ENCODE data around the gene CD27. TPM values are rescaled to one million over a fixed set of nuclear protein-coding genes. Genes with fewer than 3 reads are reported as not detected.

CD27 gene
- total and polyA plus RNA-seq, 2 of the 8 experiments (the other 6 are each of a cell fraction or from before 2014, with no cell fraction given) = 0.28 to 0.39 TPM

- no peaks in the 10 kb centered on the region for H3K79me1 ChIP-seq (ENCODE audit: low read depth, low read length)
- H3K56ac ChIP-seq (replicated peaks; ENCODE audit: insufficient read length, low read depth, low read length) = no peak overlapping the region
- no peak overlapping the region for H3K14ac ChIP-seq (ENCODE audit: insufficient read length)
- no peak overlapping the region for H2BK120ac ChIP-seq (replicated peaks; ENCODE audit: low read depth, low read length)
- H3K4me1 ChIP-seq (replicated peaks in 1 of 4; ENCODE audit: control insufficient read depth in 3 of 4, insufficient read depth in 4 of 4, low read length in 3 of 4) = no peaks in the 10 kb centered on the region
- H4K5ac ChIP-seq (ENCODE audit: insufficient read length, low read depth, low read length) = no peak overlapping the region
- 84% methylated on average over 5 of the region's 5 CpGs; no CpG with 5 or more reads in 1 of the 2 experiments for WGBS, 2 experiments (ENCODE audit: extremely low coverage in 1 of 2, insufficient coverage in 1 of 2, insufficient read length in 1 of 2, insufficient replicate concordance in 2 of 2, low coverage in 1 of 2, low lambda C conversion rate in 2 of 2, missing lambda C conversion rate in 1 of 2)
- H3K36me3 ChIP-seq (ENCODE audit: control insufficient read depth in 2 of 4, insufficient read depth in 4 of 4, low read length in 3 of 4) = no peaks in the 10 kb centered on the region
- H4K91ac ChIP-seq (replicated peaks; ENCODE audit: insufficient read length, low read length) = no peak overlapping the region
- H3K9ac ChIP-seq (replicated peaks in 1 of 4; ENCODE audit: extremely low read depth in 1 of 4, low read depth in 3 of 4, low read length in 3 of 4) = no peak overlapping the region
- no peak overlapping the region for H2BK5ac ChIP-seq (ENCODE audit: low read depth, low read length)
- H3K27ac ChIP-seq (ENCODE audit: low read depth, low read length) = no peak overlapping the region
- H2BK12ac ChIP-seq (ENCODE audit: low read depth, low read length) = no peak overlapping the region
- H2AK5ac ChIP-seq (ENCODE audit: low read depth, low read length) = no peak overlapping the region
- no peaks in the 10 kb centered on the region for H3K27me3 ChIP-seq (replicated peaks in 1 of 4; ENCODE audit: control insufficient read depth in 3 of 4, extremely low read depth in 1 of 4, insufficient read depth in 3 of 4, low read length in 3 of 4)
- no peak overlapping the region for H3K4me3 ChIP-seq (ENCODE audit: extremely low read depth in 1 of 4, insufficient read depth in 2 of 4, low read depth in 3 of 4, low read length in 4 of 4)
- TF ChIP-seq SP4 (IDR thresholded peaks at IDR 0.05; ENCODE audit: low read length) = no peak
- no peak for TF ChIP-seq RNF2 (IDR thresholded peaks at IDR 0.05; ENCODE audit: borderline replicate concordance, low read depth, low read length, missing control alignments, poor library complexity, severe bottlenecking)
- DNase-seq (ENCODE audit: low read depth in 1 of 2, low spot score in 2 of 2) (no peak), FAIRE-seq (no peak)
- H4K8ac ChIP-seq (ENCODE audit: extremely low read depth, insufficient read depth, low read length) = no peak overlapping the region
- no peak overlapping the region for H2AFZ ChIP-seq (ENCODE audit: low read length)
- H2BK15ac ChIP-seq (ENCODE audit: low read length) = no peak overlapping the region
- H3K18ac ChIP-seq (ENCODE audit: extremely low read depth, low read length) = no peak overlapping the region
- no peaks in the 10 kb centered on the region for H3K9me3 ChIP-seq (ENCODE audit: insufficient read depth in 2 of 2, low read depth in 1 of 2, low read length in 1 of 2)
- no peaks in the 10 kb centered on the region for H3K79me2 ChIP-seq (ENCODE audit: control insufficient read depth in 1 of 2, insufficient read depth in 2 of 2, low read length in 2 of 2)
- no peak overlapping the region for H2BK20ac ChIP-seq (ENCODE audit: low read length)
- no peaks in the 10 kb centered on the region for H4K20me1 ChIP-seq (replicated peaks in 1 of 2; ENCODE audit: control insufficient read depth in 1 of 2, insufficient read depth in 2 of 2, low read length in 2 of 2)
- H3K4me2 ChIP-seq (ENCODE audit: insufficient read depth in 1 of 2, low read depth in 2 of 2, low read length in 2 of 2) = no peak overlapping the region
- H3K23ac ChIP-seq (ENCODE audit: insufficient read length) = no peak overlapping the region
- ChIA-PET POLR2A (ENCODE audit: partially characterized antibody) (no interaction called here), CTCF (ENCODE audit: partially characterized antibody) (no interaction called here)
- no peaks in the 10 kb centered on the region for H3K23me2 ChIP-seq (ENCODE audit: low read depth, low read length)
- H3K4ac ChIP-seq (replicated peaks; ENCODE audit: insufficient read length, low read depth, low read length) = no peak overlapping the region
These were observed 40.4 kb upstream of the CD27 start for GRCh38 chr12:6404390-6404789.
